Stimulated activated CD8-positive, alpha-beta memory T cell treated with anti-CD3 and anti-CD28 coated beads, Interleukin-12 subunit alpha, Interleukin-12 subunit beta, amount 100 ng/mL, for 4 hours (primary cell): ENCODE results near the gene CGRRF1.

Source experiments
- DNase-seq: peaks from one replicate; pipeline ENCODE4 v3.0.0-alpha.2; 2020; ENCODE audit warnings: low read depth

Gene CGRRF1, protein sequence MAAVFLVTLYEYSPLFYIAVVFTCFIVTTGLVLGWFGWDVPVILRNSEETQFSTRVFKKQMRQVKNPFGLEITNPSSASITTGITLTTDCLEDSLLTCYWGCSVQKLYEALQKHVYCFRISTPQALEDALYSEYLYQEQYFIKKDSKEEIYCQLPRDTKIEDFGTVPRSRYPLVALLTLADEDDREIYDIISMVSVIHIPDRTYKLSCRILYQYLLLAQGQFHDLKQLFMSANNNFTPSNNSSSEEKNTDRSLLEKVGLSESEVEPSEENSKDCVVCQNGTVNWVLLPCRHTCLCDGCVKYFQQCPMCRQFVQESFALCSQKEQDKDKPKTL

DNA sequence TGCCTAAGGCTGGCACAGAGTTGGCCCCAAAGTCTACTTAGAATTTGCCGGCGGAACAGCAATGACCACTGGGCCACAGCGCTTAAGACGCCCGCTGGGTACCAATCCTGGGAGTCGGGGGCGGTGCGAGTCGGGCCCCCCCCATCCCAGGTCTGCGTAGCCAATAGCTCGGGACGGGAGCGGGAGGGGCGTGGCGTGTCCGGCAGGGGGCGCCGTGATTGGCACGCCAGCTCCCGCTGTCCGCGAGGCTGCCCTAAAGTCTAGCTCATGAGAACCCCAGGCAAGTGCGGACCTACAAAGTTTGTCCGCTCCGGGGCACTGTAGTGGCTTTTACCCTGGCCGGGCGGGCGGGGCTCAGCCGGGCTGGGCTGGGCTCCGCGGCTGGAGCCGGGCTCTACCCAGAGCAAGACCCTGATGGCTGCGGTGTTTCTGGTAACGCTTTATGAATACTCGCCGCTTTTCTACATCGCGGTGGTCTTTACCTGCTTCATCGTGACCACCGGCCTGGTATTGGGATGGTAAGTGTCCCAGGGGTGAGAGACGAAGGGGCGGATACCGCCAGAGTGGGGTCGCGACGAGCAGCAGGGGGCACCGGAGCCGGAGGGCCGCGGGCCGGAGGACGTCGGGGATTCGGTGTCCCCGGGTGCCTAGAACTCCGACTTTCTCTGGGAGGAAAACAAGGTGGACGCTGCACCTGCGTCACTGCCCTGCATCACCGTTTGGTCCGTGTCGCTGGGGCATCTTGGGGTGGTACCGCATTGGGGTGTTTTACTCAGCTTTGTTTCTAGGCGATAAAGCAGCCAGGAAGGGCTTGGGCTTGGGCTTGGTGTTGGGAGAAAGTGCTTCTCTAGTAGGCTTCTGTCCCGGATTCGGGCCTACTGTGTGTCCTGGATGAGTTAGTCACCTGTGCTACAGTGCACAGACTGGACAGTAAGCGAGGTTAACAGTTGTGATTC, at the start of gene CGRRF1:
Gene CGRRF1 (plus strand): TSS at position 361 of the 956 bp plus-strand sequence. CDS start 54 bp downstream, at position 415.
- DNase-seq: peak; percentile 93

- DNase-seq: no peak
These were observed 47.7 kb upstream of the CGRRF1 start for GRCh38 chr14:54462048-54462447.

- DNase-seq: no peak
These were observed 44.1 kb upstream of the CGRRF1 start for GRCh38 chr14:54465654-54466053.

DNA sequence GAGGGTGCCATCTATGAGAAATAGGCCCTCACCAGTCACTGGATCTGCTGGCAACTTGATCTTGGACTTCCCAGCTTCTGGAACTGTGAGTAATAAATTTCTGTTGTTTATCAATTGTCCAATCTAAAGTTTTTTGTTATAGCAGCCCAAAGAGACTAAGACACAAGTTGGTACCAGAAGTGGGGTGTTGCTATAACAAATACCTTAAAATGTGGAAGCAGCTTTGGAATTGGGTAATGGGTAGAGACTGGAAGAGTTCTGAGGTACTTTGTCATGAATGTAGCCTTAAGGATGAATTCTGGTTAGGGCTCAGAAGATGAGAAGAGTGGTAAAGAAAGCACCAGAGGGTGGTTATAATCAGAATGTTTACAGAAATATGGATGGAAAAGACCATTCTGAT, 42.4 kb upstream of the CGRRF1 start:
- DNase-seq: no peak

GRCh38 chr14:54470701-54471100, 39.0 kb upstream of the CGRRF1 start:
- DNase-seq: no peak

GRCh38 chr14:54471641-54472040, 38.1 kb upstream of the CGRRF1 start:
- no peak for DNase-seq

DNA sequence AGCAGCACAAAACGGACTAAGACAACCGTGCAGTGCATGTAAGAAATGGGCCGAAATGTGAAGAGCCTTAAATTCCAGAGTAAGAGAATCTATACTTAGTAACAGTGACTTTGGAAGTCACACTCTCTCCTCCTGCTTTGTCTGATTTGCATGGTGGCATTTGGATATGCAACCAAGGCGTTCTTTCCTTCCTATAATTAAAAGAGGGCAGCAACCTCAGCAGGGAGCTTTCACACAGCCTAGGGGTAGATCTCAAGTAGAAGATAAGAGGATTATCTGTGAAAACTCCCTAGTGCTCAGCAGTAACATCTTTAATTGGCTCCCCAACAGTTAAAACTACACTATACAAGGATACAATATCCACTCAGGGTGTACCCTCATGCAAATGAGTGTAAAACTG, 37.4 kb upstream of the CGRRF1 start:
- DNase-seq: no peak

GRCh38 chr14:54474232-54474793, 35.4 kb upstream of the CGRRF1 start:
- no peak for DNase-seq

- no peak for DNase-seq
These were observed 34.4 kb upstream of the CGRRF1 start for GRCh38 chr14:54475187-54475899.

DNA sequence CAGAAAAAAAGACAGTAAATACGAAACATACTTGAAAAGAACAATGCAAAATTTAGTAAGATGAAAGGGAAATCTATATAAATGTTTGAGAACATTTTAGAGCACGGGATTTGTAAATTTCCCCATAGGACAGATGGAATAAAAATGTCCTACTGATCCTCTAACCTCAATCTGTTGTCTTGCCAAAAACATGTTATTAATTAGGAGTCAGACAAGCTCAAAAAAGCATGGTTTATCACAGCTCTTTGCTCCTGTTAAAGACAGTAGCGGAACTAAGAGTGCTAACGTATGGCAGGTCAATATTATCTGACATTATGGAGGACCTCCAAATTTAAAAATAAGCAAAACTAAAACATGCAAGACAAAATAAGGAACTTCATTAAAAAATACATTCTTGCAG, 33.8 kb upstream of the CGRRF1 start:
- no peak for DNase-seq

- no peak for DNase-seq
These were observed 31.0 kb upstream of the CGRRF1 start for GRCh38 chr14:54478636-54479215.

- no peak for DNase-seq
These were observed 28.7 kb upstream of the CGRRF1 start for GRCh38 chr14:54480830-54481562.

GRCh38 chr14:54481695-54482094, 28.0 kb upstream of the CGRRF1 start:
- no peak for DNase-seq

DNA sequence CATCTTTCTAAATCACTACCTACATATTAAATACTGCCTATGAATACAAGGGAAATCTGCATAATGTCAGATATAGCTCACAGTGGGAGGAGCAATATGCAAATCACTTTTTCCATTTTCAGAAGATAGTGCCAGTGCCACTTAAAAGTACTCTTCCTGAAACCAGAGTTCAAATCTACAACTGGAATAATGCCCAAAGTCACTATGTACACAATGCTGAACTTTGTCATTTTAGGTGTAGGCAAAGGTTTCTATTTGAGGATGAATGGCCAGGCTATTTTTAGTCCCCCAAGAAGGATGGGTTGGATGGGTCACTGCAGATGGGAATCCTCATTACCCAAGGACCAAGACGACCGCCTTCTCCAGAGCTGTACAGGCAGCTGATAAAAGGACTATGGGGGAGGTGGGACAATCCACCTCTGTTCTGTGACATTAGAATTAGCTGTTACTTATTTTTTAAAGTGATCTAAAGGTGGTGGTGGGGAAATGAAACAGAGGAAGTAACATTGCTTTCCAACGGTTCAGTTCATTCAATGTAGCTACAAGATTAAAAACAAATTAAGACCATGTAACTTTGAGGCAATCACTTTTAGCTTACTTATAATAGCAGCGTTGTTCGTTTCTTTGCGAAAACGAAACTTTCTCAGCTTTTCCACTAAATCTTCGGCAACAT, 26.5 kb upstream of the CGRRF1 start:
- DNase-seq: no peak

GRCh38 chr14:54483846-54484245, 25.9 kb upstream of the CGRRF1 start:
- no peak for DNase-seq

DNA sequence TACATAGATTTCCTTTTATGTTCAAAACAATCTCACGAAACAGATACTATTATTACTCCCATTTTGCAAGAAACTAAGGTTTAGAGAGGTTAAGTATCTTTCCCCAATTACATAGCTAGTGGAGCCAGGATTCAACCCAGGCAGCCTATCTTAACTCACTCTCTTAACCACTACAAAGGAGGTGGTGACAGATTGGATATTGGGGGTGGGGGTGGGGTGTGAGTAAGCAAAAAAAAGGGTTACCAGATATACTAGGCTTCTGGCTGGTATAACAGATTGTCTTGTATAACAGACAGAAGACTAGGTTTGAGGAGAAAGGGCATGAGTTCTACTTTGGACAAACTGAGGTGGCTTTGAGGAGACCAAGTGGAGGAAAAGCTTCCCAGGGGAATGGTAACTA, 23.0 kb upstream of the CGRRF1 start:
- no peak for DNase-seq

DNA sequence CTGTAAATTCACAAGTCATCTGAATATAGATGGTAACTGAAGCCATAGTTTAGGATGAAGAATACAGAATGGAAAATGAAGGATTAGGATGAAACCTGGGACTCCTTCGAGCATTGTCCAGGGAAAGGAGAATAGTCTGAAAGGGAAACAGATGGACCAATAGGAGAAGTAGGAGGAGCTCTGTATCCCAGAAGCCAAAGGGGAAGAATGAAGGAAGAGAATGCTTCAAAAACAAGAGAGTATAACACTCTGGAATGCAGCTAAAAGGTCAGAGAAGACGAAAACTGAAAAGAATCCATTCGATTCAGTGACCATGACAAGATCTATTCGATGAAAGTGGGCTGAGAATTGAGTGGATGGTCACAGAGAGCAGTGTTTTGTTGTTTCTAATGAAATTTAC, 21.9 kb upstream of the CGRRF1 start:
- DNase-seq: no peak

GRCh38 chr14:54488318-54488645, 21.4 kb upstream of the CGRRF1 start:
- DNase-seq: no peak

GRCh38 chr14:54488646-54489317, 20.9 kb upstream of the CGRRF1 start, which contains the start of gene GMFB:
Gene GMFB, minus strand, starts transcription at chr14:54488980. Its CDS starts 53 bp downstream, at chr14:54488927.
- peak; percentile 79 for DNase-seq

GRCh38 chr14:54489318-54489683, 20.4 kb upstream of the CGRRF1 start:
- DNase-seq: no peak
